A549 (cell line): ENCODE measurements around the gene B3GALNT2.
"Not testable (repeated sequence)": the region's sequence is repeated elsewhere in the genome, so short reads cannot be mapped to it uniquely, and the experiment has no call there.

Experiments used
- CEBPB ChIP-seq, 2 experiments: fragments of >200 bp in 1 of 2; sonication (Bioruptor Twin) in 1 of 2; formaldehyde crosslinking in 1 of 2; IDR thresholded peaks; 2 replicates each; pipeline ENCODE4 v1.6.1; 2012 to 2016
- CHD4 ChIP-seq: fragments of 200-600 bp; sonication (generic); IDR thresholded peaks from 2 replicates; pipeline ENCODE4 v1.6.1; 2016; ENCODE audit warnings: antibody characterized with exemption, mild to moderate bottlenecking, borderline replicate concordance

GRCh38 chr1:235457856-235458255 is 46.4 kb downstream of the B3GALNT2 start:
- not testable (repeated sequence) for TF ChIP-seq CEBPB (IDR thresholded peaks at IDR 0.05); CHD4
